GM20000 (cell line): ENCODE results near the gene ALS2.

Source experiments
- DNase-seq: peaks from one replicate; pipeline ENCODE4 v3.0.0; 2012; ENCODE audit warnings: low spot score
- TF ChIP-seq, protein P1 (sequence below): IDR thresholded peaks from 2 replicates; pipeline ENCODE4 v1.5.1; 2012; ENCODE audit warnings: mild to moderate bottlenecking, control low read depth; ENCODE audit errors: extremely low read depth, missing control alignments

ALS2 gene

DNA sequence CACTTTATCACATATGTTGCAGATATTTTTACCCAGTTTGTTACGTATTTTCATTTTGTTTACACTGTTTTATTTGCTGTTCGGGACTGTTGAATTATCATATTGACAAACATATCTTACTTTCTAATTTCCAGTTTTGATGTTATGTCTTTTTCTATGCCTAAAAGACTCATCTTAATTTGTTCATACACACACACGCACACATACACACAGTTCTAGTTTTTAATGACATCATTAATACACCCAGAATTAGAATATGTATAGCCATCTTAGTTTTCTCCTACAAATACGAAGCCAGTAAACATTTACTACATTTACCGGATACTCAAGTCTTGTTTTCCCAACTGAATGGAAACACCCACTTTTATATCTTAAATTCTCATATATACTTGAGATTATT is 29.2 kb downstream of the ALS2 start:
- no peak for DNase-seq
- TF ChIP-seq, protein P1, sequence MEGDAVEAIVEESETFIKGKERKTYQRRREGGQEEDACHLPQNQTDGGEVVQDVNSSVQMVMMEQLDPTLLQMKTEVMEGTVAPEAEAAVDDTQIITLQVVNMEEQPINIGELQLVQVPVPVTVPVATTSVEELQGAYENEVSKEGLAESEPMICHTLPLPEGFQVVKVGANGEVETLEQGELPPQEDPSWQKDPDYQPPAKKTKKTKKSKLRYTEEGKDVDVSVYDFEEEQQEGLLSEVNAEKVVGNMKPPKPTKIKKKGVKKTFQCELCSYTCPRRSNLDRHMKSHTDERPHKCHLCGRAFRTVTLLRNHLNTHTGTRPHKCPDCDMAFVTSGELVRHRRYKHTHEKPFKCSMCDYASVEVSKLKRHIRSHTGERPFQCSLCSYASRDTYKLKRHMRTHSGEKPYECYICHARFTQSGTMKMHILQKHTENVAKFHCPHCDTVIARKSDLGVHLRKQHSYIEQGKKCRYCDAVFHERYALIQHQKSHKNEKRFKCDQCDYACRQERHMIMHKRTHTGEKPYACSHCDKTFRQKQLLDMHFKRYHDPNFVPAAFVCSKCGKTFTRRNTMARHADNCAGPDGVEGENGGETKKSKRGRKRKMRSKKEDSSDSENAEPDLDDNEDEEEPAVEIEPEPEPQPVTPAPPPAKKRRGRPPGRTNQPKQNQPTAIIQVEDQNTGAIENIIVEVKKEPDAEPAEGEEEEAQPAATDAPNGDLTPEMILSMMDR, result no peak

DNA sequence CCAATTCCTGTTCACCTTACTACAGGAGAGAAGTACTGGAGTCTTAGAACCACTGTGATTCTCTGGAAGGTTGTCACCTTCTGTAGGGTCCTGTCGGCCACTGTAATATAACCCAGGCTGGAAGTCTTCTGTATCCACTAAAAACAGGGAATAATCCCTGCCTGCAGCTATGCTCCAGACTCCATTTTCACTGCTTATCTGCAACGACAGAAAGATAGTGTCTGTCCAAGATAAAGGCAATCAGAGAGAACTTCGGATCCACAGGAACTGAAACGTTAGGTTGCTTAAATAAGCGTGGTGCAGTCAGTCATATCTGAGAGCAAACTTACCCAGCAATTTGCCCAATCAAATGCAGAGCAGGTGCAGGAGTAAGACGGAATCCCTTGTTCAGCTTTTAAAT is 34.2 kb downstream of the ALS2 start:
- no peak for DNase-seq
- TF ChIP-seq, protein P1, result no peak

DNA sequence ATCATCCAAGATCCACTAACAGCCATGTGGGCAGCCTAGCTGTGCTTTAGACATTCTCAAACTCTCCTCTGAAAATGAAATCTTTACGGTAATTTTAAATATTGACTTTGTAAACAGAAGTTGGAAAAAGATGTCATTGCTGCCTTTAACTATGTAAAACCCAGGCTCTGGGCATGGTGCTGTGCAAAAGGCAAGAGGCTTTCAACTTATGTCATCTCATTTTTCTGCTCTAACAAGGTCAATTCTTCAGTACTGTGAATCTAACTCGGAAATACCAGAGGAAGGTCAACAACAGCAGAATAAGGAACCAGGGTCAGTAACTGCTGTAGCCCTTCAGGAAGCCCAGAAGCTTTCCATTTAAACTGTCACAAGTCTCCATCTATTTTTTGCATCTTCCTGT is 45.2 kb downstream of the ALS2 start:
- TF ChIP-seq, protein P1, result no peak
- DNase-seq, result no peak

DNA sequence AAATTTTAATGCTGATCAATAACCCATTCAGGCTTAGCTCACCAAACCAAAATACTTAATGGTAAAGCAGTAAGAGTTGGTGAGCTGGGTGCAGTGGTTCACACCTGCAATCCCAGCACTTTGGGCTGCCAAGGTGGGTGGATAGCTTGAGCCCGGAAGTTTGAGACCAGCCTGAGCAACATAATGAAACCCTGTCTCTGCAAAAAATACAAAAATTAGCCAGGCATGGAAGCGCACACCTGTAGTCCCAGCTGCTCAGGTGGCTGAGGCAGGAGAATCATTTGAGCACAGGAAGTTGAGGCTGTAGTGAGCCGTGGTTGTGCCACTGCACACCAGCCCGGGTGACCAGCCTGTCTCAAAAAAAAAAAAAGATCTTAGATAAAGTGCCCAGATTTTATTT is 46.6 kb downstream of the ALS2 start:
- TF ChIP-seq, protein P1, result no peak
- DNase-seq, result no peak

DNA sequence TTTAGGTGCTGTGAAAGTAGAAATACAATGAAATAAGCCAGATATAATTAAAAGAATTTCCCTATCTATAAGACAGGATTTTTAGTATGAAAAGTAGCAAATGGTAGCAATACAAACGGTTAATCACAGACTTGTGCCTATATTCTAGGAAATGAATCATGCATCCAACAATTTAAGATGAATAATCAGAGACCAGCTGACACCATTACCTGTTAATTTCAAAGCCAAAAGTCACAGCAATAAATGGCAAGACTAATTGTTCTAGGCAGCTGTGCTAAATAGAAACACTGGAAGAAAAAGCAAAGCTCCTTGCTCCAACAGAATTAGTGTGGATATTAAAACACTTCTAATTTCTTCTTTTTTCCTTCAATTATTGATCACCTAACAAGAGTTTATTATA is 47.2 kb downstream of the ALS2 start:
- TF ChIP-seq, protein P1, result no peak
- DNase-seq, result no peak

DNA sequence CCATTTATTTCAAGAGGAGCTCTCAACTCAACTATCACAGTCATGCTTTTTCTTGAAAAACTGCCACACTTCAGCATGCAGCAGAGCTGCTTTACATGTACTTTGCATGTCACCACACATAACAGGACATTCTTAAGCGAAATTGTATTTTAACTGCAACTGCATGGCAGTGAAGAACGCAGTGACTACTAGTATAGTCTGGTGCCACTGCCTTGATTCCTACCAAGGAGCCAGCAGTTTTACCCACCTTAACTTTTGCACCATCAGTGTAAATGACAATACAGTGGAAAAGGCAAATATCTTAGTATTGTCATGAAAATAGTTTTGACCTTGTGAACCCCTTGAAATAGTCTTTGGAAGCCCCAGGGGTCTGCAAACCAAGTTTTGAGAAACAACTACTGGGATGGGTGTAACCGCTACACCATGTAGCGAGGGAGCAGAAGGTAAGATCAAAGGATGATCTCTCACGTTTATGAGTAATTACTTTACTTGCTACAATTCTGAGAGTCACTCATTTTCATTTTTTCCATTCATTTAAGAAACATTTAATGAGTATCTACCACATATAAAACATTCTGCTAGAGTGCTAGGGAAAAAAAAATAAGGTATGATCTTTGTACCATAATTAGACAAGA is 50.0 kb downstream of the ALS2 start:
- no peak for DNase-seq
- TF ChIP-seq, protein P1, result no peak

DNA sequence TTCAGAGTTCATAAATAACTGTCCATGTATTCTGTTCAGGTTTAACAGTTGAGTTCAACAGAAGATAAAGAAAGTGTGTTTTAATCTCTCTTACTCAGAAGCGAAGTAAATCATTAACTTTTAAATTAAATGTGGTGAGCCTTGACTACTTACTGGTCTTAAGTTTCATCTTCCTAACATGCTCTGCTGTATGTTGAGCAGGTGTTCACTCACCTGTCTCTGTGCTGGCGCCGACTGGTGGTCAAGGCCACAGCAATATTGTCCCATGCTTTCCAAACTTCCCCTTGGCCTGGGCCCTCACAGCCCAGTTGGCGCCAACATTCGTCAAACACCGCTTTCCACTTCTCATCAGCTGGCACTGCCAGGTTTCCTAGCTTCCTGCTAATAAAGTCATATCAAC is 65.3 kb downstream of the ALS2 start:
- no peak for DNase-seq
- TF ChIP-seq, protein P1, result no peak
